Esophagus squamous epithelium (tissue), 4 donors: ENCODE data around the gene DUSP12.

ENCODE experiments used
- CTCF ChIP-seq, 6 experiments: fragments of 450-650 bp in 4 of 6; fragments of 200-600 bp in 2 of 6; sonication (generic) in 2 of 6; IDR thresholded peaks; one replicate each; pipeline ENCODE4 v1.5.1; 2016 to 2019; ENCODE audit warnings: antibody characterized with exemption in 6 of 6, mild to moderate bottlenecking in 4 of 6, moderate library complexity in 4 of 6
- POLR2A ChIP-seq, 4 donors: fragments of 450-650 bp; IDR thresholded peaks; one replicate each; pipeline ENCODE4 v1.6.1; 2017; ENCODE audit warnings: antibody characterized with exemption in 4 of 4, mild to moderate bottlenecking in 4 of 4, moderate library complexity in 3 of 4

- TF ChIP-seq CTCF (IDR thresholded peaks at IDR 0.05) (no peak), POLR2A (IDR thresholded peaks at IDR 0.05) (no peak)
Observed at GRCh38 chr1:161777261-161777660, 27.7 kb downstream of the DUSP12 start.
